ENCODE measurements around the gene CRISPLD2. TPM values are rescaled to one million over a fixed set of nuclear protein-coding genes. Genes with fewer than 3 reads are reported as not detected.
A peak's percentile ranks its signal among the peaks of the same experiment; 100 is the strongest.

Gene CRISPLD2
- total RNA-seq, 2 experiments from 2014 or later = 0.19 to 0.41 TPM

DNA sequence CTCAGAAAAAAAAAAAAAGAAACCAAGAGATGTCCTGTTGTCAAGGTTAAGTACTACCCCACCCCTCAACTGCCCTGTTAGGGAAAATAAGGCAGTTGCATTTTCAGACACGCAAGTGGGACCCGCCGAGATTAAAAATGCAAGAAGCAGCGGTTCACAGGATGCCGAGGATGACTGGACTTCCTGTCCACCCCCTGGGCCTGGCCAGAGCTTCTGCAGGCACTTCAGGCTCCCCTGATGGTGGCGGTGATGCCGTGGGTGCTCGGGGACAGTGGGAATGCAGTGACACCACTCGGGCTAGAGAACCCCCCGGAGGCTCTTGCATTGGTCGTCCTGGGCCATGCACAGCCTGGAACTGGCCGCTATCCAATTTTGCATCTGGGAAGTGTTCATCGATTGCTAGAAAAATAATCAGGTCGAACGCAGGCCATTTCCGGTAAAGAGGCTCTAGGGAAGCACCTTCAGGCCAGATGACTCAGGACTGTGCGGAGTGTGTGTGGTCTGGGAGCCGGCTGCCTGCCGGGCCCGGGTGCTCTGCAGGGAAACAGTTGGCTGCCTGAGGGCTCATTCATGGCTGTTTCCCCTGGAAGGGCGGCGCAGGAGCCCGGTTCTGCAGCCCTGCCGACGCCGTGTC lies 13.4 kb upstream of the CRISPLD2 start:
- CTCF ChIA-PET = no interaction called here

DNA sequence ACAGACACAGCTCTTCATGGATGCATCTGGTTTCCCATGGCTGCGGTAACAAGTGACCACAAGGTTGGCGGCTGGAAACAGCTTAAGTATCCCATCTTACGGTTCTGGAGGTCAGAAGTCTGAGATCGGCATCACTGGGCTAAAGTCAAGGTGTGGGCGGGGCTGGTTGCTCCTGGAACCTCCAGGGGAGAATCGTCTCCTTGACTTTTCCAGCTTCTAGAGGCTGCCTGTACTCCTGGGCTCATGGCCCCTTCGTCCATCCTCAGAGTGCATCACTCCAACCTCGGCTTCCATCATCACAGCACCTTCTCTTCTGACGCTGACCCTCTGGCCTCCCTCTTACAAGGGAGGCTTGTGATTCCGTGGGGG lies 12.9 kb upstream of the CRISPLD2 start:
- no peak overlapping the region for H3K27ac Mint-ChIP-seq
- H3K27me3 Mint-ChIP-seq = peaks cover 5% of the 10 kb centered on the region
- DNase-seq = no peak
- intact Hi-C loops (cut with micrococcal nuclease) = loop anchor here (2.0 kb wide), 1 partner anchor 42 kb away; no protein-coding TSS in a partner anchor
- no peaks in the 10 kb centered on the region for H3K9me3 Mint-ChIP-seq
- no peaks in the 10 kb centered on the region for H3K36me3 Mint-ChIP-seq
- POLR2A ChIA-PET = no interaction called here
- peaks cover 11% of the 10 kb centered on the region for H3K4me1 Mint-ChIP-seq (ENCODE audit: low read depth)
- CTCF ChIA-PET = no interaction called here
- no peak overlapping the region for H3K4me3 Mint-ChIP-seq

More for the DNA sequence above, 13.4 kb upstream of the CRISPLD2 start:
- peak; percentile 45 for DNase-seq
- H3K4me1 Mint-ChIP-seq (ENCODE audit: low read depth) = peaks cover 11% of the 10 kb centered on the region
- H3K27ac Mint-ChIP-seq = no peak overlapping the region
- peaks cover 5% of the 10 kb centered on the region for H3K27me3 Mint-ChIP-seq
- H3K4me3 Mint-ChIP-seq = no peak overlapping the region
- H3K9me3 Mint-ChIP-seq = no peaks in the 10 kb centered on the region
- POLR2A ChIA-PET = no interaction called here
- H3K36me3 Mint-ChIP-seq = no peaks in the 10 kb centered on the region
- intact Hi-C loops (cut with micrococcal nuclease) = loop anchor here (2.0 kb wide), 1 partner anchor 42 kb away; no protein-coding TSS in a partner anchor

DNA sequence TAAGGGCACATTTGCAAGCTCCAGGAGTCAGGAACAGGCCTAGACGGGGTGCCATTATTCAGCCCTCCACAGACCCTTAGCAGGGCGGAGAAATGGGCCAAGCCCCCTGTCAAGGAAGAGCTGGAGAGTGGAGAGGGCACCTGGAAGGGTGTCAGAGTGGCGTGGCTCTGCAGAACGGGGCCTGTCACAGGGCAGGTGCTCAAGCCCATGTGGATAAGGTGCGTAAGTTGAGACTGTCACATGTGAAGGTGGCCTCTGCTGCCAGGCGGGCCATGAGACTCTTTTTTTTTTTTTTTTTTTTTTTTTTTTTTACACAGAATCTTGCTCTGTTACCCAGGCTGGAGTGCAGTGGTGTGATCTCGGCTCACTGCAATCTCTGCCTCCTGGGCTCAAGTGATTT lies 12.0 kb upstream of the CRISPLD2 start:
- peaks cover 5% of the 10 kb centered on the region for H3K27me3 Mint-ChIP-seq
- H3K27ac Mint-ChIP-seq = no peak overlapping the region
- intact Hi-C loops (cut with micrococcal nuclease) = loop anchor here (2.0 kb wide), 1 partner anchor 43 kb away; no protein-coding TSS in a partner anchor

GRCh38 chr16:84808826-84809225 lies 11.0 kb upstream of the CRISPLD2 start:
- intact Hi-C loops (cut with micrococcal nuclease) = no loop called here
- Mint-ChIP-seq H3K9me3 (no peaks in the 10 kb centered on the region), H3K4me3 (no peak overlapping the region), H3K36me3 (no peaks in the 10 kb centered on the region), H3K4me1 (ENCODE audit: low read depth) (peaks cover 11% of the 10 kb centered on the region), H3K27ac (no peak overlapping the region), H3K27me3 (peaks cover 5% of the 10 kb centered on the region)
- DNase-seq = no peak
- ChIA-PET CTCF (no interaction called here), POLR2A (no interaction called here)

More for the DNA sequence above, 12.0 kb upstream of the CRISPLD2 start:
- CTCF ChIA-PET = no interaction called here
- H3K36me3 Mint-ChIP-seq = no peaks in the 10 kb centered on the region
- peaks cover 11% of the 10 kb centered on the region for H3K4me1 Mint-ChIP-seq (ENCODE audit: low read depth)
- H3K9me3 Mint-ChIP-seq = no peaks in the 10 kb centered on the region
- POLR2A ChIA-PET = no interaction called here
- no peak overlapping the region for H3K4me3 Mint-ChIP-seq
- no peak for DNase-seq

DNA sequence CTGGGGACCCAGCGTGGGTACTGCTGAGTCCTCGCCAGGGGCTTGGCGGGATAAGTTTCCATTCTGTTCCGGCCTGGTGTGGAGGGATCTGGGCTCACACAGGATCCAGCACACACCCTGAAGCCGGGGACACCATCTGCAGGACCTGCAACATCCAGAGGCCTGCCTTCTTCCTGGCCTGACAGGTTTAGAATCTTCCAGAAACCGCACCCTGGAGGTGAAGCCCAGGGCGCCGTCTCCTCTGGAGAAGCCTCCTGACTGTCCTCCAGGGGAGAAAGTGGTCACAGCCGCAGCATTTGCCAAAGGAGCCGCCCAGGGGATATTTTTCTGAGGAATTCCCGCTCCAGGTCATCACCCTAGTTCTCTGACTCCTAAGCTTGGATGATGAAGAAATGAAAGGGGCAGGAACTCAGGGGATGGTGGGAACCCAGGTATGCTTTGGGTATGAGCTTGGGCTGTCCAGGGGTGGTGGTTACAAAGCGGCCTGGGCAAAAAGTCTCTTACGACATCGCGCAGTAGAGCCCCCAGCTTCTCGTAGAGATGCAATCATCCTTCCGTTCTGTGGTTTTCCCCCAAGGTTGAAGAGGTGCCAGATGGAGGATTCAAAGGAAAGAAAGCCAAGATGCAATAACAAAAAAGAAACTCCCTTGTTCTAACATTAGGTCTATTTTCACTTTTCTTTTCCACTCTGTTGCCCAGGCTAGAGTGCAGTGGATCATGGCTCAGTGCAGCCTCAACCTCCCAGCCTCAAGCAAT lies 9.1 kb upstream of the CRISPLD2 start:
- intact Hi-C loops (cut with micrococcal nuclease) = no loop called here
- peaks cover 3% of the 10 kb centered on the region for H3K27me3 Mint-ChIP-seq
- H3K36me3 Mint-ChIP-seq = no peaks in the 10 kb centered on the region
- H3K4me1 Mint-ChIP-seq (ENCODE audit: low read depth) = peaks cover 11% of the 10 kb centered on the region
- peak; percentile 30 for DNase-seq
- ChIA-PET POLR2A (no interaction called here), CTCF (interaction anchor here (0.9 to 1.1 kb wide), 3 partner anchors 9 to 56 kb away, joined by 3 to 4 read pairs (median 3); partner anchors contain the start of gene CRISPLD2)
- H3K4me3 Mint-ChIP-seq = no peak overlapping the region
- no peaks in the 10 kb centered on the region for H3K9me3 Mint-ChIP-seq
- H3K27ac Mint-ChIP-seq = peak overlapping the region; percentile 58

- ChIA-PET POLR2A (no interaction called here), CTCF (interaction anchor here (0.9 to 1.1 kb wide), 3 partner anchors 8 to 57 kb away, joined by 3 to 4 read pairs (median 3); partner anchors contain the start of gene CRISPLD2)
- H3K4me3 Mint-ChIP-seq = no peak overlapping the region
- no peaks in the 10 kb centered on the region for H3K9me3 Mint-ChIP-seq
- peaks cover 3% of the 10 kb centered on the region for H3K27me3 Mint-ChIP-seq
- peaks cover 7% of the 10 kb centered on the region for H3K4me1 Mint-ChIP-seq (ENCODE audit: low read depth)
- intact Hi-C loops (cut with micrococcal nuclease) = no loop called here
- DNase-seq = no peak
- no peaks in the 10 kb centered on the region for H3K36me3 Mint-ChIP-seq
- H3K27ac Mint-ChIP-seq = no peak overlapping the region
Measured at GRCh38 chr16:84811529-84811928, 8.3 kb upstream of the CRISPLD2 start.

DNA sequence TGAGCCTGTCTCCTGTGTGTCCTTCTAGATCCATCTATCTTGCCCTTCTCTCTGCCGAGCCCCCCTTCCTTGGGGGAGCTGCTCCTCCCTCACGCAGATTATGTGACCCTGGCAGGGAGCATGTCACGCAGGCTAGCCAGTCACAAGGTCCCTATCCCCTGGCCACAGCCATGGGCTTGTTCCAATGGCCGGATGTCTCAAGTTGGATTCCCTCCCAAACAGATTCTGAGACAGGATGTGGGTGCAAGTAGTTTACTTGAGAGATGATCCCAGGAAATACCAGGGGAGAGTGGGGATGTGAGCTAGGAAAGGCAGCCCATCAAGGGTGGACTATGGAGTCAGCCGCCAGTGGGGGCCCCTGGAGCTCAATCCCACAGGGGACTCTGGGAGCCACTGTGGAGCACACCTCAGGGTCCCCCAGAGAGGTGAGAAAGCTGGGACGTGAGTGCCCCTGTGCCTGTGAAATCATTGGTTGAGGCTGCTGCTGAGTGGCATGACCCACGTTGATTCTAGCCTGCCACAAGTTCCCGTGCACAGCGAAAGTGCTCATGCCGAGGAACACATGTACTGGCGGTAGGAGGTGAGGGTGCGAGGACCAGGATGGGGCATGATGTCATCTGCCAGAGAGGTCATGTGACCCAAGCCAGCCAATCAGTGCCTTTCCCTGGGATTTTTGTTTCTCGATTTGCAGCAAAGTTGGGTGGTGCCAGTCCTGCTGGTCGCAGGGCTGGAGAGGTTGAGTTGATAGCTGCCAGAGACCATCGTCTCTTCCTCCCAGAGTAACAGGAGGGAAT lies 6.4 kb upstream of the CRISPLD2 start:
- intact Hi-C loops (cut with micrococcal nuclease) = no loop called here
- peaks cover 7% of the 10 kb centered on the region for H3K4me1 Mint-ChIP-seq (ENCODE audit: low read depth)
- H3K9me3 Mint-ChIP-seq = no peaks in the 10 kb centered on the region
- peaks cover 1% of the 10 kb centered on the region for H3K27me3 Mint-ChIP-seq
- no peak overlapping the region for H3K27ac Mint-ChIP-seq
- DNase-seq = no peak
- POLR2A ChIA-PET = no interaction called here
- CTCF ChIA-PET = no interaction called here
- no peaks in the 10 kb centered on the region for H3K36me3 Mint-ChIP-seq
- no peak overlapping the region for H3K4me3 Mint-ChIP-seq

DNA sequence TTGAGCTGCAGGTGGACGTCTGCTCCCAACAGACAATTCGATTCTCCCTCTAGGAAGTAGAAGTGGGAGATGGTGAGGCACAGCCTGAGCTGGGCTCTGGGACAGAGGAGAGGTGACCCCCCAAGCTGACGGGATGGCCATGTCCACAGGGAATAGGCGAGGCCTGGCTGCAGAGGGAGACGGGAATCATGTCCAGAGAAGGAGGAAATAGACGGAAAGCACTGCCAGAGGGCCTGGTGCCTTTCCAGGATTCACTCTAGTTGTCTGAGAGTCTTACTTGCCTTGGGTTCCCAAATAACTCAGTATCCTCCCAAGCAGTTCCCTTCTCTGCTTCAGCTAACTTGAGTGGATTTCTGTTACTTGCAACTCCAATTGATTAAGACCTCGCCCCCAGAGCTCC lies 4.3 kb upstream of the CRISPLD2 start:
- ChIA-PET POLR2A (no interaction called here), CTCF (no interaction called here)
- Mint-ChIP-seq H3K36me3 (no peaks in the 10 kb centered on the region), H3K27ac (no peak overlapping the region), H3K27me3 (peaks cover 5% of the 10 kb centered on the region), H3K4me1 (ENCODE audit: low read depth) (peaks cover 13% of the 10 kb centered on the region), H3K9me3 (no peaks in the 10 kb centered on the region), H3K4me3 (no peak overlapping the region)
- intact Hi-C loops (cut with micrococcal nuclease) = no loop called here
- DNase-seq = no peak

DNA sequence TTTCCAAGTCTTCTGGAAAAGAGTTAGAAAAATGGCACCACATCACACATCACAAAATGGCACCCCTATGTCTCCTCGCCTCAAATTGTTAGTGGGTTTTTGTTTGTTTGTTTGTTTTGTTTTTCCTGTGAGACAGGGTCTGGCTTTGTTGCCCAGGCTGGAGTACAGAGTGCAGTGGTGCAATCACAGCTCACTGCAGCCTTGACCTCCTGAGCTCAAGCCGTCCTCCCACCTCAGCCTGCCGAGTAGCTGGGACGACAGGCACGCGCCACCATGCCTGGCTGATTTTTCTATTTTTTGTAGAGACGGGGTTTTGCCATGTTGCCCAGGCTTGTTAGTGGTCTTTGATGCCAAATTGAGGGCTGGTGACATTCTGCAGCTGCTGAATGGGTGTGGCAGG lies 3.8 kb upstream of the CRISPLD2 start:
- no peak for DNase-seq
- Mint-ChIP-seq H3K27ac (no peak overlapping the region), H3K27me3 (peaks cover 7% of the 10 kb centered on the region), H3K4me3 (no peak overlapping the region), H3K9me3 (no peaks in the 10 kb centered on the region), H3K4me1 (ENCODE audit: low read depth) (peaks cover 10% of the 10 kb centered on the region), H3K36me3 (no peaks in the 10 kb centered on the region)
- POLR2A ChIA-PET = no interaction called here
- CTCF ChIA-PET = no interaction called here
- intact Hi-C loops (cut with micrococcal nuclease) = no loop called here

DNA sequence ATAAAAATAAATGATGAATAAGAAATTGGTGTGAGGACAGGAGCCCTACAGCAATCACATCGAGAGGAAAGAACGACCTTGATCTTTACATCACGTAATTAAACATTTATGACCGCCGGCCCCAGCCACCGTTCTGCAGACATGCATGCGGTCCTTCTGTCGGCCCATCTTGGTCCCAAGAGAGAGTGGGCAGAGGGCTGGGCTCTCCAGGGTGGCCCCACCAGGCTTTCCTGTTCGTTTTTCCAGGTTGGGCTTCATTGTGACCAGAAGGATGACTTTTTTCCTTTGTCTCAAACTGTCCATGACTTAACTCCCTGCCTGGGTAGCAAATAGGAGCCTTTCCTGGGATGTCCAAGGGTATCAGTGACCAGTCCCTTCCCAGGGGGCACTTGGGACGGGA lies 3.3 kb upstream of the CRISPLD2 start:
- peaks cover 9% of the 10 kb centered on the region for H3K4me1 Mint-ChIP-seq (ENCODE audit: low read depth)
- H3K36me3 Mint-ChIP-seq = no peaks in the 10 kb centered on the region
- no peak for DNase-seq
- no peak overlapping the region for H3K4me3 Mint-ChIP-seq
- POLR2A ChIA-PET = no interaction called here
- H3K27ac Mint-ChIP-seq = no peak overlapping the region
- intact Hi-C loops (cut with micrococcal nuclease) = no loop called here
- peaks cover 8% of the 10 kb centered on the region for H3K27me3 Mint-ChIP-seq
- CTCF ChIA-PET = no interaction called here
- H3K9me3 Mint-ChIP-seq = no peaks in the 10 kb centered on the region

DNA sequence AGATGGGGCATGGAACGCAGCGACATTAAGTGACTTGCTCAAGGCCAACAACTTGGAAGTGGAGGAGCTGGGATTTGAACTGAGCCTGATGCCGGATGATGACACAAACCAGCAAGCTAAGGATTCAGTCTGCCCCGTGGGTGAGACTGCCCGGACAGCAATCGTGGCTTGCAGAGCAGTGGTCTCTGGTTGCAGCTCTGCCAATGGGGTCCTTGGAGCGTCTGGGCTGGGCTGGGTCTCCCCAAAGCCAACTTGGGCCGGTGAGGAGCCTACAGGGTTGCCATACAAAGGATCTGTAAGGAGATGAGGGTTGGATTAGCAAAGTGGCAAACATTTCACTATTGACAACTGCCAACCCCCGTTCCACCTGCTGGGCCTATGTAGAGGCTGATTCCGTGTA lies 2.6 kb upstream of the CRISPLD2 start:
- Mint-ChIP-seq H3K36me3 (no peaks in the 10 kb centered on the region), H3K27ac (no peak overlapping the region), H3K4me1 (ENCODE audit: low read depth) (peaks cover 9% of the 10 kb centered on the region), H3K9me3 (no peaks in the 10 kb centered on the region), H3K4me3 (no peak overlapping the region), H3K27me3 (peaks cover 10% of the 10 kb centered on the region)
- DNase-seq = no peak
- intact Hi-C loops (cut with micrococcal nuclease) = no loop called here
- CTCF ChIA-PET = no interaction called here
- POLR2A ChIA-PET = no interaction called here

- peaks cover 14% of the 10 kb centered on the region for H3K27me3 Mint-ChIP-seq
- no peak for DNase-seq
- no peaks in the 10 kb centered on the region for H3K9me3 Mint-ChIP-seq
- ChIA-PET POLR2A (no interaction called here), CTCF (no interaction called here)
- no peak overlapping the region for H3K27ac Mint-ChIP-seq
- H3K4me1 Mint-ChIP-seq (ENCODE audit: low read depth) = peaks cover 9% of the 10 kb centered on the region
- no peaks in the 10 kb centered on the region for H3K36me3 Mint-ChIP-seq
- H3K4me3 Mint-ChIP-seq = no peak overlapping the region
- intact Hi-C loops (cut with micrococcal nuclease) = no loop called here
Measured at GRCh38 chr16:84817613-84818012, 2.2 kb upstream of the CRISPLD2 start.

All from activated CD4-positive, alpha-beta memory T cell treated with anti-CD3 and anti-CD28 coated beads for 36 hours (primary cell).